A204.1 (cell line): ENCODE results near the gene TMEM258.

Experiments used
- FAIRE-seq: peaks from 2 replicates; lab custom pipeline; 2012; peaks lifted over from hg19 to GRCh38; lab: Jason Lieb, UNC

TMEM258 gene

DNA sequence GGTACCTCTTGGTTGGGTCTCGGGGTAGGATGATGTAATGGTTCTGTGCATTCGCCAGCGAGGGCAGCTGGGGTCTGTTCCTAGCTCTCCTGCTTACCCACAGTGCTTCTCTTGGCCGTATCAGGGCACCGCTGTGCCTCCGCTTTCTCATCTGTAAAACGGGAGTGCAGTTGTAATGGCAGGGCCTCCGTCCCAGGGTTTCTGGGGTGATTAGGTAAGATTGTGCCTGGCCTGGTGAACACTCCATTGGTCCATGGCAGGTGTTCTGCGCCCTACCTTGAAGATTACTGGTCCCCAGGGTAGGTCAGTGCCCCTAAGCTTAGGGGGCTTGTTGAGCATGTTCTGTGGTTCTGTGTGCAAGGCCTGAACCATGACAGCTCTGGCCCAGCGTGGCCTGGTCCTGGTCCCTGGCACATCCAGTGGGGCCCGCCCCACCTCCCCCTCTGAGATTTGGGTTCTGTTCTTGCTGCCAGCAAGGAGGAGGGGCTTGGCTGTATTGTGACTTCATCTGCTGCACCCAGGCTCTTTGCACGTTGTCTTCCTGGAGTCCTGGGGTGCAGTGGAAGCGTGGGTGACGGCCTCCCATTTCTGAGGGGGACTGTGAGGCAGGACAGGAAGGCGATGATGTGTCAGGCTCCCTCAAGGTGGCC is 35.1 kb downstream of the TMEM258 start:
- FAIRE-seq = no peak

- FAIRE-seq = no peak
Measured at GRCh38 chr11:61756452-61757212, 35.8 kb downstream of the TMEM258 start.

GRCh38 chr11:61756147-61756451 is 36.3 kb downstream of the TMEM258 start:
- no peak for FAIRE-seq

- no peak for FAIRE-seq
Measured at GRCh38 chr11:61754534-61755482, 37.6 kb downstream of the TMEM258 start.

DNA sequence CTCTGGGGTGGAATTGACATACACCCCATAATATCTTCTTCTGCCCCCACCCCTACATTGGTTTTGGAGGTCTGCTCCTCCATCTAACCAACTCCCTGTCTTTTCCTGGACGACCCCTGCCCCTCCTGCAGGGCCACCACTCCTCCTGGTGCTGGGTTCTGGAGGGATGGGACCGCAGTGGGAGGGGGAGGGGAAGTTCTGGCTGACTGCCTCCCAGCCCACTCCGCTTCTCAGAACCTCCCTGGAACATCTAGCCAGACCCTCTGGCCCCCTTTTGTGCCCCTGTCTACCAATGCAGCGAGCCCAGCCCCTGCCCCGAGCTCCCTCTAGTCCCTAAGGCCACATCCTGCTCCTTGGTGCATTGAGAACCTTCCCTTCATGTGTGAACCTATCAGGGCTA is 38.7 kb downstream of the TMEM258 start:
- FAIRE-seq = no peak

DNA sequence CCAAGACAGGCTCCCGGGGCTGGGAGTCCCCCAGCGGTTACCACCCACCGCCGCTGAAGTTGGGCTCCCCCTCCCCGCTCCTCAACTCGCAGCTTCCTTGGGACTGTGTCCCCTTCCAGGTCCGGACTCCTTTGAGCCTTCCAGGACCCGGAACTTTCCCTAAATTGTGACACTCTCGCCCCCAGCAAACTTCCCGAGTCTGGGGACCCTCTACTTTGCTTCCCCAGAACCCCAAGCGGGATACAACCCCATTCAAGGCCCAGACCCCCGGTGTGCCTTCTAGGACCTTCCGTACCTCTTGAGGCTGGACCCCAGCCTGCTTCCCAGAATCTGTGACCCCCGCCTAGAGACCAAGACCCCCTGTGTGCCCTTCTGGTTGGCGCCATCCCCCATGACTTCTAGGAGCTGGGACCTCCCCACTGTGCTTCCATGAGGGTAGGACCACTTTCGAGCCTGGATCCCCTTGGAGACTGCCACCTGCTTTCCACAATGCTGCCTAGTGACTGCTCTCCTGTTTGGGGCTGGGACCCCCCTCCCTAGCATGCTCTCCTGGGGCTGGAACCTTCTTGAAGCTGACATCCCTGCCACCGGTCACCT is 39.4 kb downstream of the TMEM258 start:
- FAIRE-seq = no peak

GRCh38 chr11:61752117-61752924 is 40.1 kb downstream of the TMEM258 start, which contains the start of gene MYRF:
Gene MYRF (plus strand): TSS chr11:61752636. CDS start chr11:61752745, 109 bp downstream.
- FAIRE-seq = no peak

DNA sequence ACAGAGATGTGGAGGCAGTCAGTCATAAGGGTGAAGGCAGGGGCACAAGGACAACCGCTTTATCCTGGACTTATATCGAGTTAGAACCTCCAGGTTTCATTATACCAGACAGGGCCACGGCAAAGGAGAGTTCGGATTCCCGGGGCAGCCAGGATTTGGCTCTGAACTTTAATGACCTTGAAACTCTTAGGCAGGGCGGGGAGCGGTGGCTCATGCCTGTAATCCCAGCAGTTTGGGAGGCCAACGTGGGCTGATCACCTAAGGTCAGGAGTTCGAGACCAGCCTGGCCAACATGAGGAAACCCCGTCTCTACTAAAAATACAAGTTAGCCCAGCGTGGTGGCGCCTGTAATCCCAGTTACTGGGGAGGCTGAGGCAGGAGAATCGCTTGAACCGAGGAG is 41.0 kb downstream of the TMEM258 start:
- no peak for FAIRE-seq

DNA sequence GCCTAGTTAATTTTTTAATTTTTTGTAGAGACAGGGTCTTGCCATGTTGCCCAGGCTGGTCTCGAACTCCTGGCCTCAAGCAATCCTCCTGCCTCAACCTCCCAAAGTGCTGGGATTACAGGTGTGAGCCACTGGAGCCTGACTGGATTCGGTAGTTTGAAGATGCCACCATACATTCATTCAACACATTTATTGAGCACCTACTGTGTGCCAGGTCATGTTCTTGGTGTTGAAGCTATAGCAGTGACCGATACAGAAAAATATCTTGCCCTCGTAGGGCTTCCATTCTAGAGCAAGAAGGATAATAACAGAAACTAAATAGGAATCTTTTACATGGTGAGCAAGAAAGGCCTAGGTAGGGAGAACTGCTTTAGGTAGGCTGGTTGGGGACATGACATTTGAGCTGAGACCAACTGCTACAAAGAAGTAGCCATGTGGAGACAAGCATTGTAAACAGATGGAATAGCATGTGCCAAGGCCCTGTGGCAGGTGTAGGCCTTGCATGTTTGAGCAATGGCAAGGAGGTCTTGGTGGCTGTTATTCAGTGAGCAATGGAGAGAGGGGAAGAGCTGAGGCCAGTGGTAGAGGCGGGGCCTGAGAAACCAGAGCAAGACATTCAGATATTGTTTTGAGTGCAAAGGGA is 41.6 kb downstream of the TMEM258 start:
- FAIRE-seq = no peak

DNA sequence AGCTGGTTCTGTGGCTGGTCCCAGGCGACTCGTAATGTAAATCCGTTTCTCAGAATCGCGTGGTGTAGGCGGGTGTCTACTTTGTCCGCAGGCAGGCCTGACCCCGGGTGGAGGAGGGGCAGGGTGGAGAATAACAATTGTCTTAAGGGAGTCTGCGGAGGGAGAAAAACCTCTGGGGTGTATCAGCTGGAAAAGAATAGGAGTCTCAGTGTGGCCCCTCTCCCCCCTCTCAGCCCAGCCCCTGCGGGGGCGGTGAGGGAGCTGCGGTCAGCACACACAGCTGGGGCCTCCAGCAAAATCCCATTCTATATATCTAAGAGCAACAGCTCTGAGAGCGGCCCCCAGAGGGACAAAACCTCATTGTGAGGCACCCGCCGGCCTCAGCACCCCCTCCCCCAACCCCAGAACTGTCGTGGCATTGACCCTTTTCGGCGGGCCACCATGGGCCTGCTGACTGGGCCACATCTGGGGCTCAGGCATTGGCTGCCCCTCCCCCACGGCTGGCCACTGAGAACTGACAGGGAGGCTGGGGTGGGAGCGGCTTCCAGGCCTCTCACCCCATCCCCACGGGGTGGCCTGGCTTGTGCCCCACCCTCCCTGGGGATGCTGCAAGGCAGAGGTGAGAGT is 42.7 kb downstream of the TMEM258 start:
- no peak for FAIRE-seq

DNA sequence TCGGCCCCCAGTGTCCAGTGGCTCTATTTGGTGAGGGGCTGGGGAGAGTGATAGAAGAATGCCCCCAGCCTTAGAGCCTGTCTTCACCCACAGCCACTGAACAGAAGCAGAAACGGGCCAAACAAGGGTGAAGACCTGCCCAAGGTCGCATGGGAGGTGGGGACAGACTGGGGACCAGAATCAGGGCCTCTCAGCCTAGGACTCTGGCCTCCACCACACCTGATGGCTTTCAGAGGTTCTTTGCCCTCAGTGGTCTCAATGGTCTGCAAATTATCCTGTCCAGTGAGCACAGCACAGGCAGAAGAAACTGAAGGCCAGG is 44.5 kb downstream of the TMEM258 start:
- no peak for FAIRE-seq

DNA sequence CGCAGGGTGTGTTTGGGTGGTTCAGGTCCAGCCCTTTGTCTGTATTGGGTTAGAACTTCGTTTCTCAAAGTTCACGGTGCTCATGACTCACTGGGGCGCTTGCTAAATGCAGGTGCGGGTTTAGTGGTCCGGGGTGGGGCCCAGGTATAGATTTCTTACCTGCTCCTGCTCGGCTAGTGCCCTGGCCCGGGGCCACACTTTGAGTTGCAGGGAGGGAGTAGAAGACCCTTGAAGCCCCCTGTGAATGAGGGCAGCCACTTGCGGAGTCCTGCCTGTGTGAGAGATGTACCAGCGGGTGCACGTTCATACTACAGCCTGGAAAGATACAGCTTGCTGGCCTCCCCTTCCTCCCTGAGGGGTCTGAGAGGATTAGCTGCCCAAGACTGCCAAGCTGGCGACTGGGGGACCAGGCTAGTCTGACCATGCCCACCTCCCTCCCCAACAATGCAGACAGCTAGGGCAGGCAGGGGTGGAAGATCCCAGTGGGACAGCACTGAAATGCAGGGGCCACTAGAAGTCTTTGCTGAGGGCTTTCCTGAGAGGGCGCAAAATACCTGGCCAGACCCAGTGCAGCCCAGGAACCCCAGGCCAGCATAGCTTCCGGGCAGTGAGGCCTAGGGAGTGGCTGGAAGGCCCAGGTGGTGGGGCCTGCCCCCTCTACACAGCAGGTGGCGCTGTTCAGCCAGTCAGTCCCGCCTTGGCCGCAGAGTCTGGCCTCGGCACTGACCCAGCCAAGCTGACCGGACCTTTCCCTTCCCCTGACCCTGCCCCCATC is 45.0 kb downstream of the TMEM258 start:
- FAIRE-seq = no peak

DNA sequence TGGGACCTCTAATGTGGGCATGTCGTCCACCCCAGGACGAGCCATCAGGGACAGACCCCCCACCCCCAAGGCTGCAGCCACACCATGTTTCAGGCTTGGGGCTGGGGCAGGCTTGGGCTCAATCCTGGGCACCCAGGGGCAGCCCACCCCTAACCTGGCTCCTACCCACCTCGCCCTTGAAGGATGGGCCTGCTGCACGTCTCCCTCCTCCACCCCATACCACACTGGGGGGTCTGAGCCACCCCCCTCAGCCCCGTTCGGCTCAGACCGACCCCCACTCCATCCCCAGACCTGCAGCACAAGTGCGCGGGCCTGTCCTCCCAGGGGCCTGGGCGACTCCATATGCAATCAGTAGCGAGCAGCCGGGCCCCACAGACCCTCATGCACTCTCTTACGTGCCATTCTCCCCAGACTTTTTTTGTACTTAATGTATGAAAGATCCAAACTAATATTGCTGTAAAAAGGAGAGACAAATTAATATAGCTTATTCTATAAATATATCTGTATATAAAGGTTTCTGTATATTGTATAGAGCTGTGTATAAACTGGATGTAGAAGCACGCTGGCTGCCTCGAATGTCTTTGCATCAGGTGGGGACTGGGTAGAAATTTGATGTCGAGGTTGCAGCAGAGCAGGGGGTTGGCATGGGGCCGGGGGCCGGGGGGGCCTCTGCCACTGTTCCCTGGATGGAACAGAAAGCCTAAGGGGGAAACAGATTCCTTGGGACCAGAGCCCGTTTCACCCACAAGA is 45.8 kb downstream of the TMEM258 start:
- FAIRE-seq = no peak

DNA sequence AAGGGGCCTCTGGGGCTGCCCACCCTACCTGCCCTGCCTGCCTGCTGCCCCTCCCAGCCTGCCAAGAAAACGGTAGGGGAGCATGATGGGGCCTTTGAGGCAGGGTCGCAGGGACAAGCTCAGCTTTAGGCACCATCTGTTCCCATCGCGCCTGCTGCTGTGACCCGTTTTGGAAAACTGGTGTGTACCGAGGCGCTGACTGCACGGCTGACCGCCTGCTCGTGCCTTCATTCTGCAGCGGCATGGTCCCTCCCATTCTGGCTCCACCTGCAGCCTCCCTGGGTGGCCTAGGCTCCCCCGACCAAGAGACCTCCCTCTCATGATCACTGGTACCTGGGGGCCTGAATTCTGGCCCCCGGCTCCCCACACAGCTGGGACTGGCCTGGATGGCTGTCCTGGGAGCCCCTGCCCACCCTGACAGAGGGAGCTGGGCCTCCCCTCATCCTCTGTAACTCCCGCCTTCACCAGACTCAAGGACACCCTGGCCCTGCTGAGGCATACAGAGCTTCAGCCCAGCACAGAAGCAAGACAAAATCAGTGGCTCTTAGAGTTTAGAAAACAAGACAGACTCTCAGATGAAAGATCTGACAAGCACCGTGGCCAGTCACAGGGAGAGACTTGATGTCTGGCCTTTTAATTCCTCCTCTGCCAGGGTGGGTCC is 46.5 kb downstream of the TMEM258 start:
- FAIRE-seq = no peak

DNA sequence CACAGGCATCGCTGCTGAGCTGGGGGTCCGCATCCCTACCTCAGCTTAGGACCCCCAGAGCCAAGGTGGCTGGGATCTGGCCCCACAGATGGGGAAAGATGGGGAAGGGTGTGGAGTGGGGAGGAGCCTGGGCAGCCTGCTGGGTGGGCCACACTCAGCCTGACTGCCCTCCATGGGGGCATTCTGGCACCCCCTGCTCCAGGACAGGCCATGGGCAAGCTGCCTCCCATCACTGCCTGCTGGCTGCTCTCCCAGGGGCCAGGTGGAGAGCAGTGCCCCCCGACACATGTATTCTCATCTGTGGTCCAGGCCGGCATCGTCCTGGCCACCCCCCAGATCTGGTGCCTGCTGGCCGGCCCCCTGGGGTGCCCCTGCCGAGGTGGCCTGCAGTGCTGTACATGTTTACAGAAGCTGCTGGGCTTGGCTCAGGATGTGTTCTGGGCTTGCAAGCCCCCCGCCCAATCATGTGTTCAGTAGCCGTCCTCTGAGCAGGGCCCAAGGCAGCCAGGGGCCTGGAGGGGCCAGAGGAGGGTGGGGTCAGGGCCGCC is 47.7 kb downstream of the TMEM258 start:
- no peak for FAIRE-seq

- FAIRE-seq = no peak
Measured at GRCh38 chr11:61744181-61744580, 48.2 kb downstream of the TMEM258 start.

DNA sequence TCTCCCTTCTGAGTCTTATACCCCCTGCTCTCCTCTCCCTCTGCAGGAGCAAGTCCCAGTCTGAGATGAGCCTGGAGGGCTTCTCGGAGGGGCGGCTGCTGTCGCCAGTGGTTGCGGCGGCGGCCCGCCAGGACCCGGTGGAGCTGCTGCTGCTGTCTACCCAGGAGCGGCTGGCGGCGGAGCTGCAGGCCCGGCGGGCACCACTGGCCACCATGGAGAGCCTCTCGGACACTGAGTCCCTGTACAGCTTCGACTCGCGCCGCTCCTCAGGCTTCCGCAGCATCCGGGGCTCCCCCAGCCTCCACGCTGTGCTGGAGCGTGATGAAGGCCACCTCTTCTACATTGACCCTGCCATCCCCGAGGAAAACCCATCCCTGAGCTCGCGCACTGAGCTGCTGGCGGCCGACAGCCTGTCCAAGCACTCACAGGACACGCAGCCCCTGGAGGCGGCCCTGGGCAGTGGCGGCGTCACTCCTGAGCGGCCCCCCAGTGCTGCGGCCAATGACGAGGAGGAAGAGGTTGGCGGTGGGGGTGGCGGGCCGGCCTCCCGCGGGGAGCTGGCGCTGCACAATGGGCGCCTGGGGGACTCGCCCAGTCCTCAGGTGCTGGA is 48.8 kb downstream of the TMEM258 start:
- FAIRE-seq = no peak

- no peak for FAIRE-seq
Measured at GRCh38 chr11:61742391-61742790, 50.0 kb downstream of the TMEM258 start.
